Endothelial cell of umbilical vein (primary cell): ENCODE data around the gene DNAH10. TPM values are rescaled to one million over a fixed set of nuclear protein-coding genes. Genes with fewer than 3 reads are reported as not detected.

Experiments used
- BruUV-seq: library from RNA; stranded (reverse); fragments of 400-500 nt; replicated peaks from 2 replicates; lab custom pipeline; 2021; lab: Mats Ljungman, UMichigan
- CTCF ChIA-PET: fragments of 300-600, 350-600 bp; sonication (Branson Sonifier 250); formaldehyde crosslinking; loops from one replicate; lab custom pipeline; 2021; ENCODE audit warnings: antibody characterized with exemption, inconsistent platforms; lab: Charles Lee
- POLR2A ChIA-PET: fragments of 300-600, 350-600 bp; sonication (Branson Sonifier 250); formaldehyde crosslinking; loops from one replicate; lab custom pipeline; 2021; ENCODE audit warnings: antibody characterized with exemption, inconsistent platforms; lab: Charles Lee
- DNase-seq: peaks from one replicate; pipeline ENCODE4 v3.0.0-alpha.2; 2011; ENCODE audit warnings: low read depth, low spot score
- FAIRE-seq: peaks from 2 replicates; lab custom pipeline; 2011; peaks lifted over from hg19 to GRCh38; lab: Jason Lieb, UNC
- H2AFZ ChIP-seq: 2 replicates; pipeline ENCODE4 v1.6.0; 2012; ENCODE audit warnings: low read depth, low read length, control low read depth, inconsistent platforms
- H3K27ac ChIP-seq: 2 replicates; pipeline ENCODE4 v1.5.1; 2011; ENCODE audit warnings: low read depth, mild to moderate bottlenecking, control low read depth, low read length, moderate library complexity; ENCODE audit not compliant: insufficient read depth
- H3K27me3 ChIP-seq, 2 experiments: 2 replicates each; pipeline versions ENCODE4 v1.6.0 to v1.6.1; 2011; ENCODE audit warnings: low read length in 2 of 2, mixed read lengths in 1 of 2; ENCODE audit not compliant: control insufficient read depth in 2 of 2, insufficient read depth in 2 of 2
- H3K36me3 ChIP-seq, 2 experiments: 2 replicates in 1 of 2; 3 replicates in 1 of 2; pipeline ENCODE4 v1.5.1; 2011; ENCODE audit warnings: low read length in 2 of 2, mild to moderate bottlenecking in 1 of 2, moderate library complexity in 1 of 2; ENCODE audit not compliant: control insufficient read depth in 2 of 2, insufficient read depth in 2 of 2; ENCODE audit errors: extremely low read depth in 1 of 2
- H3K4me1 ChIP-seq: 3 replicates; pipeline ENCODE4 v1.5.1; 2011; ENCODE audit warnings: mild to moderate bottlenecking, low read length; ENCODE audit not compliant: control insufficient read depth, insufficient read depth; ENCODE audit errors: extremely low read depth
- H3K4me2 ChIP-seq: 2 replicates; pipeline ENCODE4 v1.6.1; 2011; ENCODE audit warnings: low read length, control low read depth, mixed read lengths; ENCODE audit not compliant: insufficient read depth
- H3K4me3 ChIP-seq, 3 experiments: fragments of 200-600 bp in 1 of 3; sonication (generic), shearing (Covaris generic) in 1 of 3; replicated peaks in 1 of 3; 2 replicates each; pipeline ENCODE4 v1.5.1; 2011 to 2016; ENCODE audit warnings: control low read depth in 3 of 3, low read length in 3 of 3, mild to moderate bottlenecking in 2 of 3, inconsistent platforms in 1 of 3, low read depth in 1 of 3, moderate library complexity in 1 of 3; ENCODE audit not compliant: insufficient read depth in 1 of 3
- H3K79me2 ChIP-seq: 2 replicates; pipeline ENCODE4 v1.6.0; 2012; ENCODE audit warnings: low read length, inconsistent platforms; ENCODE audit not compliant: control insufficient read depth, insufficient read depth
- H3K9ac ChIP-seq: replicated peaks from 2 replicates; pipeline ENCODE3; 2011; ENCODE audit warnings: low read length, control low read depth; ENCODE audit not compliant: insufficient read depth; ENCODE audit errors: extremely low read depth
- H3K9me1 ChIP-seq: replicated peaks from 3 replicates; pipeline ENCODE4 v1.6.0; 2011; ENCODE audit warnings: mild to moderate bottlenecking, low read length; ENCODE audit not compliant: control insufficient read depth, insufficient read depth; ENCODE audit errors: extremely low read depth
- H3K9me3 ChIP-seq: replicated peaks from 2 replicates; pipeline ENCODE4 v1.5.1; 2012; ENCODE audit warnings: low read length, inconsistent platforms; ENCODE audit not compliant: control insufficient read depth, insufficient read depth
- H4K20me1 ChIP-seq: replicated peaks from 2 replicates; pipeline ENCODE3; 2011; ENCODE audit warnings: mild to moderate bottlenecking, low read length; ENCODE audit not compliant: control insufficient read depth, insufficient read depth; ENCODE audit errors: extremely low read depth
- EZH2 ChIP-seq: IDR thresholded peaks from 2 replicates; pipeline ENCODE4 v1.6.1; 2012; ENCODE audit warnings: borderline replicate concordance, low read depth, mild to moderate bottlenecking, moderate library complexity, low read length, inconsistent platforms; ENCODE audit not compliant: severe bottlenecking
- FOS ChIP-seq: IDR thresholded peaks from 2 replicates; pipeline ENCODE4 v1.6.1; 2011; ENCODE audit warnings: mild to moderate bottlenecking, low read length, moderate library complexity, borderline replicate concordance; ENCODE audit not compliant: insufficient read depth
- GATA2 ChIP-seq: IDR thresholded peaks from 2 replicates; pipeline ENCODE4 v1.7.0; 2011; ENCODE audit warnings: low read depth, mild to moderate bottlenecking, moderate library complexity, mixed read lengths, low read length; ENCODE audit not compliant: insufficient read length, insufficient read depth
- JUN ChIP-seq: IDR thresholded peaks from 2 replicates; pipeline ENCODE4 v1.6.1; 2011; ENCODE audit warnings: borderline replicate concordance, low read depth; ENCODE audit not compliant: insufficient read length, insufficient read depth
- MYC ChIP-seq: IDR thresholded peaks from one replicate; pipeline ENCODE4 v1.6.1; 2011; ENCODE audit warnings: mild to moderate bottlenecking, low read depth, low read length
- POLR2A ChIP-seq: IDR thresholded peaks from 2 replicates; pipeline ENCODE4 v1.6.1; 2012; ENCODE audit warnings: low read depth, mild to moderate bottlenecking, control low read depth, low read length
- POLR2AphosphoS5 ChIP-seq: IDR thresholded peaks from 2 replicates; pipeline ENCODE4 v1.6.1; 2012; ENCODE audit warnings: low read depth, mild to moderate bottlenecking, control low read depth, low read length, moderate library complexity; ENCODE audit not compliant: insufficient read depth
- dilution Hi-C: fragments of 300-500 bp; cut with MboI; formaldehyde crosslinking; loops from one replicate; pipeline ENCODE4 v1.15.0; 2019; ENCODE audit warnings: low sequenced_read_pairs; ENCODE audit not compliant: extremely low pct_ligation_motif_present
- intact Hi-C: fragments of 100-400 bp; cut with micrococcal nuclease; formaldehyde crosslinking; loops from one replicate; pipeline ENCODE4 v1.10.0; 2022
- polyA plus RNA-seq, 4 experiments: library from polyadenylated mRNA; depleted of rRNA in 3 of 4; stranded (reverse) in 3 of 4; unstranded in 1 of 4; fragments of >200 nt; gene quantifications; 2 replicates each; pipeline versions ENCODE4 v1.2.1 to v1.2.3, GENCODE V29; 2011 to 2012; ENCODE audit warnings: missing spikeins in 1 of 4
- total RNA-seq: library from RNA; stranded (reverse); gene quantifications from 2 replicates; pipeline ENCODE4 v1.2.3, GENCODE V29; 2021
- TF ChIP-seq, protein P1 (sequence below): IDR thresholded peaks from 2 replicates; pipeline ENCODE4 v1.6.1; 2011; ENCODE audit not compliant: insufficient read depth, insufficient read length
- TF ChIP-seq, protein P2 (sequence below), 2 donors: IDR thresholded peaks; 1 replicate in 1 of 2; 2 replicates in 1 of 2; pipeline ENCODE4 v1.5.1; 2011; ENCODE audit warnings: low read length in 2 of 2, mild to moderate bottlenecking in 2 of 2, moderate library complexity in 2 of 2, control low read depth in 1 of 2, inconsistent platforms in 1 of 2, low read depth in 1 of 2; ENCODE audit not compliant: insufficient read depth in 1 of 2; ENCODE audit errors: extremely low read depth in 1 of 2

DNAH10 gene
- total and polyA plus RNA-seq, 2 donors (not counting 3 experiments of a cell fraction or from before 2014, with no cell fraction given): 0.04 to 0.31 TPM

DNA sequence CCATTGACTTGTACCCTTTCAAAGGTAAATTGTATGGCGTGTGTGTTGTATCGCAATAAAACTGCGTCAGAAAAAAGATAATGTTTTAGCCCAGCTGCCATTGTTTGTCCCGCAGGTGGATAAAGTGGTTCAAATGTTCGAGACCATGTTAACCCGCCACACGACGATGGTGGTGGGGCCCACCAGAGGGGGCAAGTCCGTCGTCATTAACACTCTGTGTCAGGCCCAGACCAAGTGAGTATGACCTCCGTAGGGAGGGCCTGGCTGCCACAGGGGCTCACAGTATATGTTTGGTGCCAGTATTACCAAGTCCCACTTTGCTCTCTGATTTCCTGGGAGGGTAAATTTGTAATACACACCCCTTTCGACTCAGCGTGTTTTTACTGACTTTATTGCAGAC is 96.9 kb downstream of the DNAH10 start:
- H3K27ac ChIP-seq: no peak overlapping the region
- no peaks in the 10 kb centered on the region for H3K9me3 ChIP-seq
- intact Hi-C loops: no loop called here
- FAIRE-seq (no peak), DNase-seq (no peak)
- H2AFZ ChIP-seq: no peak overlapping the region
- H3K4me1 ChIP-seq: no peaks in the 10 kb centered on the region
- H3K9ac ChIP-seq: no peak overlapping the region
- POLR2A ChIA-PET: no interaction called here
- BruUV-seq: no TSS peak
- no peaks in the 10 kb centered on the region for H3K79me2 ChIP-seq
- dilution Hi-C loops: no loop called here
- no peaks in the 10 kb centered on the region for H4K20me1 ChIP-seq
- CTCF ChIA-PET: no interaction called here
- TF ChIP-seq, protein P1, sequence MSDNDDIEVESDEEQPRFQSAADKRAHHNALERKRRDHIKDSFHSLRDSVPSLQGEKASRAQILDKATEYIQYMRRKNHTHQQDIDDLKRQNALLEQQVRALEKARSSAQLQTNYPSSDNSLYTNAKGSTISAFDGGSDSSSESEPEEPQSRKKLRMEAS: no peak
- TF ChIP-seq, protein P2, sequence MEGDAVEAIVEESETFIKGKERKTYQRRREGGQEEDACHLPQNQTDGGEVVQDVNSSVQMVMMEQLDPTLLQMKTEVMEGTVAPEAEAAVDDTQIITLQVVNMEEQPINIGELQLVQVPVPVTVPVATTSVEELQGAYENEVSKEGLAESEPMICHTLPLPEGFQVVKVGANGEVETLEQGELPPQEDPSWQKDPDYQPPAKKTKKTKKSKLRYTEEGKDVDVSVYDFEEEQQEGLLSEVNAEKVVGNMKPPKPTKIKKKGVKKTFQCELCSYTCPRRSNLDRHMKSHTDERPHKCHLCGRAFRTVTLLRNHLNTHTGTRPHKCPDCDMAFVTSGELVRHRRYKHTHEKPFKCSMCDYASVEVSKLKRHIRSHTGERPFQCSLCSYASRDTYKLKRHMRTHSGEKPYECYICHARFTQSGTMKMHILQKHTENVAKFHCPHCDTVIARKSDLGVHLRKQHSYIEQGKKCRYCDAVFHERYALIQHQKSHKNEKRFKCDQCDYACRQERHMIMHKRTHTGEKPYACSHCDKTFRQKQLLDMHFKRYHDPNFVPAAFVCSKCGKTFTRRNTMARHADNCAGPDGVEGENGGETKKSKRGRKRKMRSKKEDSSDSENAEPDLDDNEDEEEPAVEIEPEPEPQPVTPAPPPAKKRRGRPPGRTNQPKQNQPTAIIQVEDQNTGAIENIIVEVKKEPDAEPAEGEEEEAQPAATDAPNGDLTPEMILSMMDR (IDR thresholded peaks at IDR 0.05; ENCODE audit: extremely low read depth in 1 of 2, insufficient read depth in 1 of 2, low read depth in 1 of 2, low read length in 2 of 2): no peak
- TF ChIP-seq POLR2AphosphoS5: no peak
- TF ChIP-seq FOS: no peak
- TF ChIP-seq POLR2A: no peak
- no peak for TF ChIP-seq EZH2
- H3K9me1 ChIP-seq: no peaks in the 10 kb centered on the region
- H3K27me3 ChIP-seq: peaks cover 6 to 8% of the 10 kb centered on the region in 2 experiments
- H3K36me3 ChIP-seq: no peaks in the 10 kb centered on the region
- H3K4me3 ChIP-seq: no peak overlapping the region
- H3K4me2 ChIP-seq: no peak overlapping the region

DNA sequence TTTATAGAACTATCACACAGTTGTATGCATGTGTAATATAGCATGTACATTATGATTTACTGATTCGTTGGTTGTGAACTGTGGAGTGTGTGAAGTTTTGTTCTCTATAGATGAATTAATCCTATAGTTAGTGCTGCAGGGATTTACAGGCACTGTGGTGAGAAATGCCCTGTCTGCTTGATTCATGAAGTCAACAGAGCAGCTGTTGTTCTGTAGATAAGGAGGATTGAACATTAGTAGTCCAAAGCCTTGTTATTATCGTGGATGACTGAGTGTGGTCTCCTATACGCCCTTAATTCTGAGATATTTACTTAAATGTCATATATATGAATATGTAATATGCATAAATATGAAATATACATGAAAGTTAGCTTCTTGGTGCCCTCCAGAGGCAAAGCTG is 98.3 kb downstream of the DNAH10 start:
- no peak for TF ChIP-seq POLR2AphosphoS5
- TF ChIP-seq EZH2: no peak
- no peak for TF ChIP-seq GATA2
- no peak for TF ChIP-seq JUN
- no peak for TF ChIP-seq MYC
- no peak for TF ChIP-seq POLR2A
- TF ChIP-seq, protein P2 (IDR thresholded peaks at IDR 0.05; ENCODE audit: extremely low read depth in 1 of 2, insufficient read depth in 1 of 2, low read depth in 1 of 2, low read length in 2 of 2): no peak
- H3K9me1 ChIP-seq: no peaks in the 10 kb centered on the region
- no peaks in the 10 kb centered on the region for H4K20me1 ChIP-seq
- H3K27me3 ChIP-seq: peaks cover 5 to 14% of the 10 kb centered on the region in 2 experiments
- H3K4me2 ChIP-seq: no peak overlapping the region
- dilution Hi-C loops: no loop called here
- H2AFZ ChIP-seq: no peak overlapping the region
- FAIRE-seq: no peak
- H3K9me3 ChIP-seq: no peaks in the 10 kb centered on the region
- DNase-seq: no peak
- no TSS peak for BruUV-seq
- no peaks in the 10 kb centered on the region for H3K4me1 ChIP-seq
- POLR2A ChIA-PET: no interaction called here
- H3K36me3 ChIP-seq: no peaks in the 10 kb centered on the region
- no peak overlapping the region for H3K27ac ChIP-seq
- H3K9ac ChIP-seq: no peak overlapping the region
- intact Hi-C loops: no loop called here
- CTCF ChIA-PET: no interaction called here
- H3K79me2 ChIP-seq: no peaks in the 10 kb centered on the region
- no peak overlapping the region for H3K4me3 ChIP-seq
